ENCODE data around the gene CYP2D6. TPM values are rescaled to one million over a fixed set of nuclear protein-coding genes. Genes with fewer than 3 reads are reported as not detected.

CYP2D6 gene
- total and polyA plus RNA-seq, 10 of the 15 experiments (the other 5 are each of a cell fraction or from before 2014, with no cell fraction given) = 0.08 to 1.4 (median 0.39) TPM

DNA sequence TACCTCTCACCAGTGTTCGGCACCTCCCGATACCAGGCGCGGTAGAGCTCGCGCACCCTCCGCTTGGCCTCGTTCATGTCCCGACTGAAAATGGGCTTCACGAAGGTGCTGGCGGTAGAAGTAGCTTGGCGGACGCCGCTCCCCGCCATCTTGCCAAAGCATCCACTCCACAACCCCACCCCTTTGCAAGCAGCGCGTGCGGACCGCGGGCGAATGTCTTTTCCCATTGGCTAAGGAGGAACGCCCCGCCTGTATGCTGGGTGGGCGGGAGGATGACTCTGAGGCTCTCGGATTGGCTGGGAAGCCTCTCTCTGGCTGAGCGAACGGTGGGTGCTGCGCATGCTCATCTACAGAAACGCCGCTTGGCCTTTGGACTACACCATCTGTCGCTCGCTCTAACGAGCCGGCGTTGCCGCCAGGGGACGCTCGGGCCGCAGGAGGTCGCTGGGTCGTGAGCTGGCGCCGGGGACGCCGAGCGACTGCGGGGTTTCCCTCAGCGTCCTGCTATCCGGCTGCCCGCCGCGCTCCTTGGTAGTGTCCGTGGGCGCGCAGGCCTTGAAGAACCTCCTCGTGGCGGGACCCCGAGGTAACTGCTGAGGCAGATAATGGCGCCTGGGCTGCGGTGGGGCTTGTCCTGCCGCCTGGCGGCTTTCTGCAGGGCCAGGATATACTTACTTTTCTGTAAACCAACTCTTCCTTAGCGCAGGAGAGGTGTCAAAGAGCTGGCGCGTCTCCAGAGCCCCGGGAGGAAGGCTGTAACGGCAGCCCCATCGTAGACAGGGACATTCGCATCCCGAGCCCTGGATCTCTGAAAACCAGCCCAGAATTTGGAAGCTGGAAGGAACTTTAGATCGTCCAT, 39.8 kb downstream of the CYP2D6 start, which contains the start of gene NDUFA6 (continued):
- TF ChIP-seq PAX5 (IDR thresholded peaks at IDR 0.05; ENCODE audit: borderline replicate concordance, low read depth, low read length) (peak; percentile 4; the same call in 1 of the 2 replicates), GABPA (IDR thresholded peaks at IDR 0.05; ENCODE audit: low read depth) (no peak), ZBED1 (IDR thresholded peaks at IDR 0.05; ENCODE audit: borderline replicate concordance) (no peak), RFX5 (IDR thresholded peaks at IDR 0.05; ENCODE audit: low read depth, low read length) (peak; percentile 81), ZNF24 (IDR thresholded peaks at IDR 0.05) (peak; percentile 21; the same call in 1 of the 2 replicates), SREBF1 (IDR thresholded peaks at IDR 0.05; ENCODE audit: low read length) (no peak), FOXM1 (IDR thresholded peaks at IDR 0.05; ENCODE audit: low read depth, low read length) (no peak), MYB (IDR thresholded peaks at IDR 0.05; ENCODE audit: borderline replicate concordance, low read depth, low read length) (0 out of 2 replicates have a peak, but pooled peaks have one; percentile 30), CHD2 (IDR thresholded peaks at IDR 0.05; ENCODE audit: borderline replicate concordance, low read depth, low read length) (peak; percentile 62; the same call in 1 of the 2 replicates), ATF7 (IDR thresholded peaks at IDR 0.05; ENCODE audit: low read depth) (peak; percentile 22; the same call in 1 of the 2 replicates), SMAD1 (IDR thresholded peaks at IDR 0.05; ENCODE audit: low read depth, partially characterized antibody) (no peak), YBX1 (IDR thresholded peaks at IDR 0.05) (no peak), LARP7 (IDR thresholded peaks at IDR 0.05) (peak; percentile 19; the same call in 1 of the 2 replicates)
- TF ChIP-seq, protein P1, sequence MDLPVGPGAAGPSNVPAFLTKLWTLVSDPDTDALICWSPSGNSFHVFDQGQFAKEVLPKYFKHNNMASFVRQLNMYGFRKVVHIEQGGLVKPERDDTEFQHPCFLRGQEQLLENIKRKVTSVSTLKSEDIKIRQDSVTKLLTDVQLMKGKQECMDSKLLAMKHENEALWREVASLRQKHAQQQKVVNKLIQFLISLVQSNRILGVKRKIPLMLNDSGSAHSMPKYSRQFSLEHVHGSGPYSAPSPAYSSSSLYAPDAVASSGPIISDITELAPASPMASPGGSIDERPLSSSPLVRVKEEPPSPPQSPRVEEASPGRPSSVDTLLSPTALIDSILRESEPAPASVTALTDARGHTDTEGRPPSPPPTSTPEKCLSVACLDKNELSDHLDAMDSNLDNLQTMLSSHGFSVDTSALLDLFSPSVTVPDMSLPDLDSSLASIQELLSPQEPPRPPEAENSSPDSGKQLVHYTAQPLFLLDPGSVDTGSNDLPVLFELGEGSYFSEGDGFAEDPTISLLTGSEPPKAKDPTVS (IDR thresholded peaks at IDR 0.05; ENCODE audit: low read depth, low read length) = 0 out of 2 replicates have a peak, but pooled peaks have one; percentile 48
- TF ChIP-seq, protein P2, sequence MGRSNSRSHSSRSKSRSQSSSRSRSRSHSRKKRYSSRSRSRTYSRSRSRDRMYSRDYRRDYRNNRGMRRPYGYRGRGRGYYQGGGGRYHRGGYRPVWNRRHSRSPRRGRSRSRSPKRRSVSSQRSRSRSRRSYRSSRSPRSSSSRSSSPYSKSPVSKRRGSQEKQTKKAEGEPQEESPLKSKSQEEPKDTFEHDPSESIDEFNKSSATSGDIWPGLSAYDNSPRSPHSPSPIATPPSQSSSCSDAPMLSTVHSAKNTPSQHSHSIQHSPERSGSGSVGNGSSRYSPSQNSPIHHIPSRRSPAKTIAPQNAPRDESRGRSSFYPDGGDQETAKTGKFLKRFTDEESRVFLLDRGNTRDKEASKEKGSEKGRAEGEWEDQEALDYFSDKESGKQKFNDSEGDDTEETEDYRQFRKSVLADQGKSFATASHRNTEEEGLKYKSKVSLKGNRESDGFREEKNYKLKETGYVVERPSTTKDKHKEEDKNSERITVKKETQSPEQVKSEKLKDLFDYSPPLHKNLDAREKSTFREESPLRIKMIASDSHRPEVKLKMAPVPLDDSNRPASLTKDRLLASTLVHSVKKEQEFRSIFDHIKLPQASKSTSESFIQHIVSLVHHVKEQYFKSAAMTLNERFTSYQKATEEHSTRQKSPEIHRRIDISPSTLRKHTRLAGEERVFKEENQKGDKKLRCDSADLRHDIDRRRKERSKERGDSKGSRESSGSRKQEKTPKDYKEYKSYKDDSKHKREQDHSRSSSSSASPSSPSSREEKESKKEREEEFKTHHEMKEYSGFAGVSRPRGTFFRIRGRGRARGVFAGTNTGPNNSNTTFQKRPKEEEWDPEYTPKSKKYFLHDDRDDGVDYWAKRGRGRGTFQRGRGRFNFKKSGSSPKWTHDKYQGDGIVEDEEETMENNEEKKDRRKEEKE (IDR thresholded peaks at IDR 0.05) = no peak
- TF ChIP-seq, protein P3, sequence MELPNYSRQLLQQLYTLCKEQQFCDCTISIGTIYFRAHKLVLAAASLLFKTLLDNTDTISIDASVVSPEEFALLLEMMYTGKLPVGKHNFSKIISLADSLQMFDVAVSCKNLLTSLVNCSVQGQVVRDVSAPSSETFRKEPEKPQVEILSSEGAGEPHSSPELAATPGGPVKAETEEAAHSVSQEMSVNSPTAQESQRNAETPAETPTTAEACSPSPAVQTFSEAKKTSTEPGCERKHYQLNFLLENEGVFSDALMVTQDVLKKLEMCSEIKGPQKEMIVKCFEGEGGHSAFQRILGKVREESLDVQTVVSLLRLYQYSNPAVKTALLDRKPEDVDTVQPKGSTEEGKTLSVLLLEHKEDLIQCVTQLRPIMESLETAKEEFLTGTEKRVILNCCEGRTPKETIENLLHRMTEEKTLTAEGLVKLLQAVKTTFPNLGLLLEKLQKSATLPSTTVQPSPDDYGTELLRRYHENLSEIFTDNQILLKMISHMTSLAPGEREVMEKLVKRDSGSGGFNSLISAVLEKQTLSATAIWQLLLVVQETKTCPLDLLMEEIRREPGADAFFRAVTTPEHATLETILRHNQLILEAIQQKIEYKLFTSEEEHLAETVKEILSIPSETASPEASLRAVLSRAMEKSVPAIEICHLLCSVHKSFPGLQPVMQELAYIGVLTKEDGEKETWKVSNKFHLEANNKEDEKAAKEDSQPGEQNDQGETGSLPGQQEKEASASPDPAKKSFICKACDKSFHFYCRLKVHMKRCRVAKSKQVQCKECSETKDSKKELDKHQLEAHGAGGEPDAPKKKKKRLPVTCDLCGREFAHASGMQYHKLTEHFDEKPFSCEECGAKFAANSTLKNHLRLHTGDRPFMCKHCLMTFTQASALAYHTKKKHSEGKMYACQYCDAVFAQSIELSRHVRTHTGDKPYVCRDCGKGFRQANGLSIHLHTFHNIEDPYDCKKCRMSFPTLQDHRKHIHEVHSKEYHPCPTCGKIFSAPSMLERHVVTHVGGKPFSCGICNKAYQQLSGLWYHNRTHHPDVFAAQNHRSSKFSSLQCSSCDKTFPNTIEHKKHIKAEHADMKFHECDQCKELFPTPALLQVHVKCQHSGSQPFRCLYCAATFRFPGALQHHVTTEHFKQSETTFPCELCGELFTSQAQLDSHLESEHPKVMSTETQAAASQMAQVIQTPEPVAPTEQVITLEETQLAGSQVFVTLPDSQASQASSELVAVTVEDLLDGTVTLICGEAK (IDR thresholded peaks at IDR 0.05; ENCODE audit: borderline replicate concordance) = peak; percentile 44; the same call in 1 of the 2 replicates
- TF ChIP-seq, protein P4, sequence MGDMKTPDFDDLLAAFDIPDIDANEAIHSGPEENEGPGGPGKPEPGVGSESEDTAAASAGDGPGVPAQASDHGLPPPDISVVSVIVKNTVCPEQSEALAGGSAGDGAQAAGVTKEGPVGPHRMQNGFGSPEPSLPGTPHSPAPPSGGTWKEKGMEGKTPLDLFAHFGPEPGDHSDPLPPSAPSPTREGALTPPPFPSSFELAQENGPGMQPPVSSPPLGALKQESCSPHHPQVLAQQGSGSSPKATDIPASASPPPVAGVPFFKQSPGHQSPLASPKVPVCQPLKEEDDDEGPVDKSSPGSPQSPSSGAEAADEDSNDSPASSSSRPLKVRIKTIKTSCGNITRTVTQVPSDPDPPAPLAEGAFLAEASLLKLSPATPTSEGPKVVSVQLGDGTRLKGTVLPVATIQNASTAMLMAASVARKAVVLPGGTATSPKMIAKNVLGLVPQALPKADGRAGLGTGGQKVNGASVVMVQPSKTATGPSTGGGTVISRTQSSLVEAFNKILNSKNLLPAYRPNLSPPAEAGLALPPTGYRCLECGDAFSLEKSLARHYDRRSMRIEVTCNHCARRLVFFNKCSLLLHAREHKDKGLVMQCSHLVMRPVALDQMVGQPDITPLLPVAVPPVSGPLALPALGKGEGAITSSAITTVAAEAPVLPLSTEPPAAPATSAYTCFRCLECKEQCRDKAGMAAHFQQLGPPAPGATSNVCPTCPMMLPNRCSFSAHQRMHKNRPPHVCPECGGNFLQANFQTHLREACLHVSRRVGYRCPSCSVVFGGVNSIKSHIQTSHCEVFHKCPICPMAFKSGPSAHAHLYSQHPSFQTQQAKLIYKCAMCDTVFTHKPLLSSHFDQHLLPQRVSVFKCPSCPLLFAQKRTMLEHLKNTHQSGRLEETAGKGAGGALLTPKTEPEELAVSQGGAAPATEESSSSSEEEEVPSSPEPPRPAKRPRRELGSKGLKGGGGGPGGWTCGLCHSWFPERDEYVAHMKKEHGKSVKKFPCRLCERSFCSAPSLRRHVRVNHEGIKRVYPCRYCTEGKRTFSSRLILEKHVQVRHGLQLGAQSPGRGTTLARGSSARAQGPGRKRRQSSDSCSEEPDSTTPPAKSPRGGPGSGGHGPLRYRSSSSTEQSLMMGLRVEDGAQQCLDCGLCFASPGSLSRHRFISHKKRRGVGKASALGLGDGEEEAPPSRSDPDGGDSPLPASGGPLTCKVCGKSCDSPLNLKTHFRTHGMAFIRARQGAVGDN (IDR thresholded peaks at IDR 0.05) = peak; percentile 89

Measured in GM12878 (cell line).